GM12873 (cell line): ENCODE data around the gene MOGAT1.

ENCODE experiments used
- CTCF ChIP-seq: IDR thresholded peaks from 2 replicates; pipeline ENCODE4 v1.5.1; 2012; ENCODE audit warnings: low read depth, mild to moderate bottlenecking, moderate library complexity, low read length, control low read depth; ENCODE audit not compliant: insufficient read depth; ENCODE audit errors: missing control alignments

MOGAT1 gene

DNA sequence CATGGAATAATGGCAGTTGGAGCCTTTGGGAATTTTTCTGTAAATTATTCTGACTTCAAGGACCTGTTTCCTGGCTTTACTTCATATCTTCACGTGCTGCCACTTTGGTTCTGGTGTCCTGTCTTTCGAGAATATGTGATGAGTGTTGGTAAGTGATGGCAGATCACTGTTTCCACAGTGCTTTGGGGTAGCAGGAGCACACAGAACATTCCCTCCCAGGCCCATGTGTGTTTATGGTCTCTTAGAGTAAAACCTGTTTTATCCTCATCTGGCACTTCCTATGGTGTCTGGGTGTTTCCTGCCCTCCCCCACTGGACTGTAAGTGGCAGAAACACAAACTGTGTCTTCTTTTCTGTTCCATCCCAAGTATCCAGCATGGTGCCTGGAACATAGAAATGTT, 17.9 kb downstream of the MOGAT1 start:
- no peak for TF ChIP-seq CTCF

GRCh38 chr2:222690564-222691200, 19.2 kb downstream of the MOGAT1 start:
- TF ChIP-seq CTCF, result peak; percentile 99

DNA sequence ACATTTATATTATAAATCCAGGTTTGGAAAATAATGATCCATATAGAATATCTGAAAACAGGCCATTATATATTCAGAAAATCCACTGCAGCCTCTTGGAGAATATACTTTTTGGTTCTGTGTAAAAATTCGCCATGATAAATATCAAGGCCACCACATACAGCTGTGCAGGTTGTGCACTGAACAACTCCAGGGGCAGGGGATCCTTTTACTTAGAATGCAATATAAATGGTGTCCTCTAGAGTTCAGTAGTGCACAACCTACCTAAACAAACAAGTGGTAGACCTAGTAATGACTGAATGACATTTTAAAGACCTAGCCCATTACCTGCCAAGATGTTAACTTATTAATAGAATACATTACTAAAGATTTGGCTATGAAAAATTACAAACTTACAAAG, 22.4 kb downstream of the MOGAT1 start:
- peak; percentile 45 for TF ChIP-seq CTCF

- no peak for TF ChIP-seq CTCF
Measured at GRCh38 chr2:222698276-222698675, 26.8 kb downstream of the MOGAT1 start.

DNA sequence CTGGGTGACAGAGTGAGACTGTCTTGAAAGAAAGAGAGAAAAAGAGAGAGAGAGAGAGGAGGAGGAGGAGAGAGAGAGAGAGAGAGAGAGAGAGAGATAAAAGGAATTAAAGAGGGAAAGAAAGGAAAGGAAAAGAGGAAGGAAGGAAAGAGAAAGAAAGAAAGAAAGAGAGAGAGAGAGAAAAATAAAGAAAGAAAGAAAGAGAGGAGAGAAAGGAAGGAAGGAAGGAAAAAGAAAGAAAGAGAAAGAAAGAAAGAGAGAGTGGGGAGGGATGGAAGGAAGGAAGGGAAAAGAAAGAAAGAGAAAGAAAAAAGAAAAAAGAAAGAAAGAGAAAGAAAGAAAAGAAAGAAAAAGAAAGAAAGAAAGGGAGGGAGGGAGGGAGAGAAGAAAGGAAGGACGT, 29.8 kb downstream of the MOGAT1 start:
- no peak for TF ChIP-seq CTCF

DNA sequence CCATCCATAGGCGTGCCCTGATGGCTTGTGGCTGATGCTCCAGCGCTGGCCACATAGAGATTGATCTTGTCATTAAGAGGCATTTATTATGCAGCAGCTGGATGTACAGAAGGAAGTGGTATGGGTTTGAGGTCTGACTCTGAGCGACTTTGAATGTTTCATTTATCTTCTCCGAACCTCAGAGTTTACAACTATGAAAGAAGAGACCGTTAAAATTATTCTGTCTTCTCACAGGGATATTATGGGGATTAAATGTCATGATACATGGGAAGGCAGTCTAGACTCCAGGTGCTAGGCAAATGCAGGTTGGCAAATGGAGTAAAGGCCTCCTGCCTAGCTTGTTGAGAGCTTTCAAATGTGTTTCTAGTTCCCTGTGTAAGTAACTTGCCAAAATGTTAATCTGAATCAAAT, 30.3 kb downstream of the MOGAT1 start:
- TF ChIP-seq CTCF, result no peak

- TF ChIP-seq CTCF, result no peak
Measured at GRCh38 chr2:222703091-222703490, 31.6 kb downstream of the MOGAT1 start.

DNA sequence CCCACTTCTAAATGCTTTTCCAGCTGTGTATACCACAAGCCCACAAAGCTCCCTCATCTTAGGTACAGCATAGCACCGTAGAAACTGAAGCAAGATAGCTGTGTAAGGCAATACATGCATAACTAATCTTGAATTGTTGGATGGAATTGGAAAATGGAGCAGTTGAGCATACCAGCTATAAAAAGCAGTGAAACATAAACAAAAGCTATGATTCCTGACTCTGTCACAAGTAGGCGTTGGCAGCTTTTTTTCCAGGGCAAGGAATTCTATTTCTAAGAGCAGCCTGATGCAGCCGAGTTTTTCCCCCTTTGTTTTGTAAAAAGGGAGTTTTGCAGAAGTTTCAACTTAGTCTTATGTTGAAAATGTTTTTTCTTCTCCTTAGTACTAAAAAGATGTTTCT, 32.4 kb downstream of the MOGAT1 start:
- no peak for TF ChIP-seq CTCF
